Measurements from ENCODE around the gene TIGD3. TPM values are rescaled to one million over a fixed set of nuclear protein-coding genes. Genes with fewer than 3 reads are reported as not detected.

Gene TIGD3
- total and polyA plus RNA-seq, 2 donors (not counting 3 experiments of a cell fraction or from before 2014, with no cell fraction given) = 0.18 to 0.27 TPM

- POLR2A ChIA-PET = no interaction called here
- BruUV-seq (replicated peaks) = no TSS peak
Measured at GRCh38 chr11:65321828-65322485, 32.6 kb upstream of the TIGD3 start.

More at GRCh38 chr11:65321828-65322485, 32.6 kb upstream of the TIGD3 start:
- H3K4me1 ChIP-seq (ENCODE audit: control insufficient read depth, extremely low read depth, insufficient read depth, low read length) = peaks cover 10% of the 10 kb centered on the region
- H3K4me3 ChIP-seq (replicated peaks in 1 of 3; ENCODE audit: insufficient read depth in 1 of 3, low read depth in 1 of 3, low read length in 3 of 3) = no peak overlapping the region
- no peak overlapping the region for H3K27ac ChIP-seq (ENCODE audit: insufficient read depth, low read depth, low read length)
- FAIRE-seq = no peak
- H2AFZ ChIP-seq (ENCODE audit: low read depth, low read length) = no peak overlapping the region
- peaks cover 58% of the 10 kb centered on the region for H3K79me2 ChIP-seq (ENCODE audit: control insufficient read depth, insufficient read depth, low read length)
- no peaks in the 10 kb centered on the region for H4K20me1 ChIP-seq (replicated peaks; ENCODE audit: control insufficient read depth, extremely low read depth, insufficient read depth, low read length)
- no peaks in the 10 kb centered on the region for H3K9me3 ChIP-seq (replicated peaks; ENCODE audit: control insufficient read depth, insufficient read depth, low read length)
- no peak for TF ChIP-seq MYC (IDR thresholded peaks at IDR 0.05; ENCODE audit: low read depth, low read length)
- TF ChIP-seq CTCF (IDR thresholded peaks at IDR 0.05; ENCODE audit: extremely low read depth in 1 of 2, insufficient read depth in 1 of 2, low read depth in 1 of 2, low read length in 2 of 2) = no peak
- H3K36me3 ChIP-seq (ENCODE audit: control insufficient read depth in 2 of 2, extremely low read depth in 1 of 2, insufficient read depth in 2 of 2, low read length in 2 of 2) = peaks cover 22 to 26% of the 10 kb centered on the region in 2 experiments
- dilution Hi-C loops (cut with MboI; ENCODE audit: extremely low pct_ligation_motif_present, low sequenced_read_pairs) (no loop called here), intact Hi-C loops (cut with micrococcal nuclease) (no loop called here)
- H3K9ac ChIP-seq (replicated peaks; ENCODE audit: extremely low read depth, insufficient read depth, low read length) = no peak overlapping the region
- DNase-seq (ENCODE audit: low read depth, low spot score) = no peak
- no peaks in the 10 kb centered on the region for H3K9me1 ChIP-seq (replicated peaks; ENCODE audit: control insufficient read depth, extremely low read depth, insufficient read depth, low read length)
- H3K4me2 ChIP-seq (ENCODE audit: insufficient read depth, low read length) = no peak overlapping the region
- H3K27me3 ChIP-seq (ENCODE audit: control insufficient read depth in 2 of 2, insufficient read depth in 2 of 2, low read length in 2 of 2) = no peaks in the 10 kb centered on the region
- CTCF ChIA-PET = interaction anchor here (3.0 to 9.0 kb wide), 2 partner anchors 10 to 47 kb away, joined by 14 to 345 read pairs; partner anchors contain the start of gene DPF2

Measured in endothelial cell of umbilical vein (primary cell).